GM19452 (cell line): ENCODE data around the gene TPGS1.

Source experiments
- ATAC-seq: cut with Tn5 transposase; IDR thresholded peaks from one replicate; pipeline ENCODE4 v1.9.1; 2021; ENCODE audit not compliant: unreplicated experiment

TPGS1 gene

DNA sequence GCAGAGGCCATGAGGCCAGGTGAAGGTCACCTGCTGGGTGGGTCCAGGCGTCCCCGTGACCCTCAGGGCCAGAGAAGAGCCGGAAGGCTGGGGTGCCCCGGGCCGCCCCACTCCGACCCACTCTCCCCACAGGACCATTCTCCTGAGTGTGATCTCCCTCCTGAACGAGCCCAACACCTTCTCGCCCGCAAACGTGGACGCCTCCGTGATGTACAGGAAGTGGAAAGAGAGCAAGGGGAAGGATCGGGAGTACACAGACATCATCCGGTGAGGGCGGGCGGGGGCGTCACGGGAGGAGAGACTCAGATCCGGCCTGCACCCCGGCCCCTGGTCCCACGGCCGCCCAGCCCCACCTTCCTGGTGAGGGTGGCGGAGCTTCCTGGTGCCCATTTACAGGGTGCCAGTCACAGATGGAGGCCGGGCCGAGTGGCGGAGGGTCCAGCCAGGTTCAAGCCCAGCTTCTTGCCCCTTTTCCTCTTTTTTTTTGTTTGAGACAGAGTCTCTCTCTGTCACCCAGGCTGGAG lies 29.6 kb downstream of the TPGS1 start:
- ATAC-seq, result no peak

DNA sequence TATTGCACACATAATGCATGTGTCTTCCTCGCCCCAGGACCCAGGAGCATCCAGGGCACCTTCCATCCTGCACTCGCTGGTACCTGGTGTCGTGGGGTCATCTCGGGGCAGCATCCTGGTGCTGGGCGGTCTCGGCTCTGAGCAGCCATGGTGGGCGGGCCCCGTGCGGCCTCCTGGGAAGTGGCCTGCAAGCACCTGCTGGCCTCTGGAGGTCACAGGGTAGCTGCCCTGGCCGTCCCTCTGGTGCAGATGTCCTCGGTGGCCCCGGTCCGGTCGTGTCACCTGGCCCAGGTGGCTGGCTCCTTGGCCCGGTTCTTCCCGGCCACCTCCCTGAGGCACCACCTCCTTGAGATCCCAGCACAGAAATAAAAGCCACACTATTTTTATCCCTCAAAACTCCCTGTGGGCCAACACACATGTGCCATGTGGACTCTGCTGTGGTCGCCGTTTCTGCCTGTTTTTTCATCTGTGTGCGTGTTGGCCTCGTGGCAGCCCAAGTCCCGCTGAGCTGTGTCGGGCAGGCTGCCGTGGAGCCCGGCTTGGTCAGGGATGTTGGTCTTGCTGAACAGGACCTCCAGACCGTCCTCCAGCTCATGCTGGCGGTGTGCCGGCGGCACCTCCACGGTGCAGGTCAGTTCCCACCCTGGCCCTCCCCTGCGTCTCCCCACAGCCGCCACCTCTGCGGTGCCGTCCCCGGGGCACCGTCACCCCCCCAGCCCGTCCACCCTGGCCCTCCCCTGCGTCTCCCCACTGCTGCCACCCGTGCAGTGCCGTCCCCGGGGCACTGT lies 31.5 kb downstream of the TPGS1 start:
- ATAC-seq, result no peak

DNA sequence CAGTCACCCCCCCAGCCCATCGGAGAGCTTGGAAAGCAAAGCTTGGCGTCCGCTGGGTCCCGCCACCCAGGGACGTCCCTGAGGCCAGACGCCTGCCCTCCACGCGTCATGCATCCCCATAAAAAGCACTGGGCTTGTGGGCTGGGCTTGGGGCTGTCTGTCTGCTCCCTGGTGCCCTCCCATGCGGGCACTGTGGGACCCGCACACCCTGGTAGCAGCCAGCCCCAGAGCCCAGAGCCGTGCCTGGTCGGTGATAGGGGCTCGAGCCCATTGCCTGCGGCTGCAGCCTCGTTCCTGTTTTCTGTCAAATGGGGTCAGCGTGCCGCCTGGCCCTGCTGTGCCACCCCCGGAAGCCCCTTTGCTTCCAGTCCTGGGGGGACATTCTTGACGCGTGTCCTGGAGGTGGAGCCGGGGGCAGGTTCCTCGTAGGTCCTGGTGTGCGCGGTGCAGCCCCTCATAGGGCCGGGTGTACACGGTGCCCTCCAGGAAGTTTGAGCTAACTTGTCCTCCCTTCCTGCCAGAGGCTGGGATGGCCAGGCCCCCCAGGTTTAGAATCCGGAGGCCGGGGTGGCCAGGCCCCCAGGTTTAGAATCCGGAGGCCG lies 32.2 kb downstream of the TPGS1 start:
- no peak for ATAC-seq

DNA sequence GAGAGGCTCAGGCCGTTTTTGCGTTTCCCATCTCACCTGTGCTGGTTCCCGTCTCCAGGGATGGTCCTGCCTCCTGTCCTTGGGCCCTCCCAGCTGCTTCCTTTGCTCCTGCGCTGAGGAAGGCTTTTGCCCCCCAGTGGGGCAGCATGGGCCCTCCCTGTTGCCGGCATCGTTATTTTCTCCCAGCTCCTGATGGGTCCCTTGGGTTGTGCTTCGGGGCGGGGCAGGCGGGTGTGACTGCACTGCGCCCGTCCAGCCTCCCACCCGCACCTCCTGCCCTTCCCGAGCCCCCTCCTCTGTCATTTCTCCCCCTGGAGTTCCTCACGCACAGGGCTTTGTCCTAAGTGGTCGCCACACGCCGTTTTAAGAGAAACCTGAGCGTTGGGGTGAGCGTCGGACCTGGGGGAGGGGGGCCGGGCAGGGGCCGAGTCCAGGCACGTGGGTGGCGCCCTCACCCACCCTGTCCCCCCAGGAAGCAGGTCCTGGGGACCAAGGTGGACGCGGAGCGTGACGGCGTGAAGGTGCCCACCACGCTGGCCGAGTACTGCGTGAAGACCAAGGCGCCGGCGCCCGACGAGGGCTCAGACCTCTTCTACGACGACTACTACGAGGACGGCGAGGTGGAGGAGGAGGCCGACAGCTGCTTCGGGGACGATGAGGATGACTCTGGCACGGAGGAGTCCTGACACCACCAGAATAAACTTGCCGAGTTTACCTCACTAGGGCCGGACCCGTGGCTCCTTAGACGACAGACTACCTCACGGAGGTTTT lies 33.8 kb downstream of the TPGS1 start:
- ATAC-seq, result no peak

DNA sequence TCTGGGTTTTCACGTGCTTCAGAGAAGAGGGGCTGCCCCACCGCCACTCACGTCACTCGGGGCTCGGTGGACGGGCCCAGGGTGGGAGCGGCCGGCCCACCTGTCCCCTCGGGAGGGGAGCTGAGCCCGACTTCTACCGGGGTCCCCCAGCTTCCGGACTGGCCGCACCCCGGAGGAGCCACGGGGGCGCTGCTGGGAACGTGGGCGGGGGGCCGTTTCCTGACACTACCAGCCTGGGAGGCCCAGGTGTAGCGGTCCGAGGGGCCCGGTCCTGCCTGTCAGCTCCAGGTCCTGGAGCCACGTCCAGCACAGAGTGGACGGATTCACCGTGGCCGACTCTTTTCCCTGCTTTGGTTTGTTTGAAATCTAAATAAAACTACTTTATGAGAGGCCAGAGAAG lies 34.4 kb downstream of the TPGS1 start:
- ATAC-seq, result no peak

DNA sequence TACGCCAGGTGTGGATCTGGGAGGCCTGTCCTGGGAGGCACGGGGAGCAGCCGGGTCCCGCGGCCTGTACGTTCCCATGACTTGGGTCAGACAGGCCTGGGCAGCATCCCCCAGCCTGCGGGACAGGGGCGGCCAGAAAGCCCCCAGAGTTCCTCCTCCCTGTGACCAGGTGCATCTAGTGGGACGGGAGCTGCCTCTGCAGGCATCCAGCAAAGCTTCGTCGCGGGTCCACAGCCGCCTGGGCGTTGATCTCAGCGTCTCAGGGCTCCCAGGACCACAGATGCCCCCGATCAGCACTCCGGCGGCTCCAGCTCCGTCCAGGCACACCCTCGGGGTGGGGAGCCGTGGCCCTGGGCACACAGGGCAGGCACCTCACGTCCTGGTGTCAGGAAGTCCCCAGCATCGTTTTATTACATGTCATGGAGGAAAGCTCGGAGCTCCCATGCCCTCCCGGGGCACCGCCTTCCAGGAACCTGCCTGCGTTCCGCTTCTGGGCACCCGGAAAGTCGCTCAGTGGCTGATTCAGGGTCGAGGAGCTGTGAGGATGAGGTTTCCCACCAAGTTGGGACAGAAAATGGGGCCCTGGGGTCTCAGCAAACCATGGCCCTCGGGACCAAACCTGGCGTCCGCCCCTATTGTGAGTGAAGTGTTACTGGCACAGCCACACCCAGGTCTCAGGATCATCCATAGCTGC lies 35.0 kb downstream of the TPGS1 start:
- no peak for ATAC-seq

DNA sequence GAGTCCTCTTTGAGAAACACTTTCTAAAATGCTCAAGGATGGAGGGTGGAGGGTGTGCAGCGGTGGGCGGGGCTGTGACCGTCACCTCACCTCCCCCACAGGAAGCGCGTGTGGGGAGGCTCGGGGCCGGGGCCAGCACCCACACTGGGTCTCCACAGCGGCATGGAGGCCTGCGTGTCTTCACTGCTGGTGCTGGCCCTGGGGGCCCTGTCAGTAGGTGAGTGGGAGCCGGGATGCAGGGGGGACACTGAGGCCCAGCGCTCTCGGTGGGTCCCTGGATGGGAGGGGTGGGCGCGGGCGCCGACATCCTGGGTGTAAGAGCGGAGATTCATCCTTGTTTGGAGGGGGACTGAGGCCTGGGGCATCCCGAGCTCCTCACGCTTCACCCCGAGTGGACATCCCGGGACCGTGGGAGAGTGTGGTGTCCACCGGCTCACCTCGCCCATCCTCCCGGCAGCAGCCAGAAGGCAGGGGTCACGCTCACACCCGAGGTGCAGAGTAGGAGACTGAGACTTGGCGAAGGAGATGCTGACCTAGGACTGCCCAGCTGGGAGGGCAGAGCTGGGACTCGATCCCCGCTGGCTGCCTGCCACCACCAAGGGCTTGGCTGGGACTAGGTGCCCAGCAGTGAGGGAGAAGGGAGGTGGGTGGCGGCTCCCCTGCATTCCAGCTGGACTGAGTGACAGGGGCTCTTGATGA lies 36.8 kb downstream of the TPGS1 start, which contains the start of gene GZMM:
TSS of gene GZMM (plus strand) at position 144 of the 699 bp plus-strand sequence. CDS start at position 163, 19 bp downstream.
- ATAC-seq, result no peak

DNA sequence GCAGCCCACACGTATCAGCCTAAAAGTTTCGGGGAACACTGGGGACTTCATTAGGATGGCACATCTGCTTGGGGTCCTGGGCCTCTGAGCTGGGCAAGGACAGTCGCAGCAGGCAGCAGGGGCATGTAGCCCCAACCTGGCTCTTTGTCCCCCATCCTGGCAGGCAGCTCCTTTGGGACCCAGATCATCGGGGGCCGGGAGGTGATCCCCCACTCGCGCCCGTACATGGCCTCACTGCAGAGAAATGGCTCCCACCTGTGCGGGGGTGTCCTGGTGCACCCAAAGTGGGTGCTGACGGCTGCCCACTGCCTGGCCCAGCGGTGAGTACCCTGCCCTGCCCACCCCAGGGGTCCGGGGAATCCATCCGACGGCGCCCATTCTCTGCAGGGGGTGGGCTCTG lies 39.8 kb downstream of the TPGS1 start:
- ATAC-seq, result no peak

DNA sequence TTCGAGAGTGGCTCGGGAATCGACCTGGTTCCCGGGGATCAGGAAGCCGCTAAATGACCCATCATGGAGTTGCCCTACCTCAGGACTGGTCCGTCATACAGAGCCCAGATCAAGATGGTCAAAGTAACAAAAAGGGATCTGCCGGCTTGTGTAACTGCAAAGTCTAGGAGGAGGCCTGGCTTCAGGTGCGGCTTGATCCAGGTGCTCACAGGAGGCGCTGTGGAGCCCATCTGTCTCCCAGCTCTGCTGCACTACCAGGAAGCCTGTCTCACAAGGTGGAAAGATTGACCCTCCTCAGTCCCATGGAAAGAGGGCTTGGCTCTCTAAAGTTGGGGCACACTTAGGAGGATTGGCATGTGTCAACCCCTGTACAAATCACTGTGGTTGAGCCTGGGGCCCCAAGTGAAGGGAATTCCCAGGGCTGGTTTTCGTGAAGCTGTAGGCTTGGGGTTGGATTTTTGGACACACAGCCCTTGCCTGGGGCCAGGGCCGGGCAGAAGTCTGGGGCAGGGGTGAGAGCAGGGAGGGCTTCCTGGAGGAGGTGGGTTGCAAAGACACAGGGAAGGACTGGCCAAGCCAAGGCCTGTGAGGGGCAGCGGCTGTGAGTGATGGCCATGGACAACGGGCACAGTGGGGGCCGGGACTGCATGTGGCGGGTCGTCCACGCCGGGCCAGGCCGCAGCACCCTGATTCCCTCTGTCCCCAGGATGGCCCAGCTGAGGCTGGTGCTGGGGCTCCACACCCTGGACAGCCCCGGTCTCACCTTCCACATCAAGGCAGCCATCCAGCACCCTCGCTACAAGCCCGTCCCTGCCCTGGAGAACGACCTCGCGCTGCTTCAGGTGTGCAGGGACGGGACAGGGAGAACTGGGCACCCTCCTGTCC lies 40.8 kb downstream of the TPGS1 start:
- ATAC-seq, result no peak

DNA sequence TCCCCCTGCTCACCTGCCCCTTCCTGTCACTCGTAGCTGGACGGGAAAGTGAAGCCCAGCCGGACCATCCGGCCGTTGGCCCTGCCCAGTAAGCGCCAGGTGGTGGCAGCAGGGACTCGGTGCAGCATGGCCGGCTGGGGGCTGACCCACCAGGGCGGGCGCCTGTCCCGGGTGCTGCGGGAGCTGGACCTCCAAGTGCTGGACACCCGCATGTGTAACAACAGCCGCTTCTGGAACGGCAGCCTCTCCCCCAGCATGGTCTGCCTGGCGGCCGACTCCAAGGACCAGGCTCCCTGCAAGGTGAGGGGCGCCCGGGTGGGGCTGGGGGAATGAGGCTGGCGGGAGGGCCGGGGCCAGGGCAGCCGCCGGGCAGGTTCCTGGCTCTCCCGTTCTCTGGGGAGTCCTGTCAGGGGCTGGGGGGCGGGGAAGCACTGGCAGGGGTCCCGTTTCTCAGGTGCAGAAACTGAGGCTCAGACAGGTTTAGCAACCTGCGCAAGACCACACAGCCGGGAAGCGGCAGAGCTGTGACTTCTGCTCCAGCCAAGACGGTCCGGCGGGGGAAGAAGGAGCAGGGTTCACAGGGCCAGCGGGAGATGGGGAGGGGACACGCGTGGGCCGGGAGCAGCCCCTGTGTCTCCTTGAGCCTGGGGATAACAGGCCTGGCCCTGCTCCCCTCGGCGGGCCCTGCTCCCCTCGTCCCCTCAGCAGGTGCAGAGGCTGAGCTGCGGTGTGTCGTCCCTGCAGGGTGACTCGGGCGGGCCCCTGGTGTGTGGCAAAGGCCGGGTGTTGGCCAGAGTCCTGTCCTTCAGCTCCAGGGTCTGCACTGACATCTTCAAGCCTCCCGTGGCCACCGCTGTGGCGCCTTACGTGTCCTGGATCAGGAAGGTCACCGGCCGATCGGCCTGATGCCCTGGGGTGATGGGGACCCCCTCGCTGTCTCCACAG lies 41.9 kb downstream of the TPGS1 start:
- ATAC-seq, result no peak

DNA sequence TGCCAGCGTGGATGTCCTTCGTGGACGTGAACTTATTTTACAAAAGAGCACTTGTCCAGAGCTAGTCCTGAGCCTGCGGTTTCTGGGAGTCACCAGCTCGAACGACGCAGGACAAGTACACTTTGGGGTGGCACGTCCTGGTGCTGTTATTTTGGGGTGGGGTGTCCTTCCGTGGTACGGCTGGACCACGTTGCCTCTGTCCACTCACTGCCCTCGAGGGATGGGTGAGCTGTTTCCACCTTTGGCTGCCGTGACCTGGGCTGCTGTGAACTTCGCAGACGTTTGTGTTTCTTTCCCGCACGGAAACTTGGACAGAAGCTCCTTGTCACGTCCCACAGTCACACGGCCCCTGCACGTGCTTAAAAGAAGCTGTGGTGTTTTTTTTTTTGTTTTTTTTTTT lies 47.5 kb downstream of the TPGS1 start:
- no peak for ATAC-seq

DNA sequence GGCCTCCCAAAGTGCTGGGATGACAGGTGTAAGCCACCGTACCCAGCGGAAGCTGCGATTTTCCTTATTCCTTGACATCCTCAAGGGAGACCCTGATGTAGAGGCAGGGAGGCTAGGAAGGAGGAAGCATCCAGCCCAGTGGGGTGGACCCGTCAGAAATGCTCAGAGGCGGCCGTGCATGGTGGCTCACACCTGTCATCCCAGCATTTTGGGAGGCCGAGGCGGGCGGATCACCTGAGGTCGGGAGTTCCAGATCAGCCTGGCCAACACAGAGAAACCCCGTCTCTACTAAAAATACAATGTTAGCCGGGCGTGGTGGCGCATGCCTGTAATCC lies 48.1 kb downstream of the TPGS1 start:
- ATAC-seq, result no peak

DNA sequence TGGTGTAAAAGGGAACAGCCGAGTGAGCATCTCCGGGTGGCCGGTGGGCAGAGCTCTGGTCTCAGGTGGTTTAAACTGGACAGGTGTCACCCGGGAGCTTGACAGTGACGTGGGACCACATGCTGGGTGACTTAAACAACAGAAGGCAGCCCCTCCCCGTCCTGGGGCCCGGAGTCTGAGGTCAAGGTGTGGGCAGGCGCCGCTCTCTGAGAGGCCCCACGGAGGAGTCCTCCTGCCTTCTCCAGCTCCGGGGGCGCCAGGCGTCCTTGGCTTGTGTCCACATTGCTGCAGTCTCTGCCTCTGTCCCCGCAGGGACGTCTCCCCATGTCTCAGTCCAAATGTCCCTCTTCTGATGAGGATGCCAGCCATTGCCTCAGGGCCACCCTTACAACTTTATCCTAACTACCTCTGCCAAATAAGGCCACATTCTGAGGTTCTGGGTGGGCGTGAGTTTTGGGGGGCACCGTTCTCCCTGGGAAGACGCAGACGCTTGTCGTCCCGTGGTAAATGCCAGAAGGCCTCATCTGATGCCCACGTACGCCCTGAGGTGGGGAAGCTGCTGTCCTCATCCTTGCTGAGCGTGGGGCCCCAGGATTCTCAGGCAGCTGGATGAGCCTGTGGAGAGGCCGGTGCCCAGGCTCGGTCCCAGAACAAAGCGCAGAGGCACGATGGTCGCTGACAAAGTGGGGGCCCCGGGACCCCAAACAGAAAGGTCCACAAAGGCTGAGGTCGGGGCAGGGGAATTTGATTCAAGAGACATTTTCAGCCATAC lies 49.5 kb downstream of the TPGS1 start:
- no peak for ATAC-seq

DNA sequence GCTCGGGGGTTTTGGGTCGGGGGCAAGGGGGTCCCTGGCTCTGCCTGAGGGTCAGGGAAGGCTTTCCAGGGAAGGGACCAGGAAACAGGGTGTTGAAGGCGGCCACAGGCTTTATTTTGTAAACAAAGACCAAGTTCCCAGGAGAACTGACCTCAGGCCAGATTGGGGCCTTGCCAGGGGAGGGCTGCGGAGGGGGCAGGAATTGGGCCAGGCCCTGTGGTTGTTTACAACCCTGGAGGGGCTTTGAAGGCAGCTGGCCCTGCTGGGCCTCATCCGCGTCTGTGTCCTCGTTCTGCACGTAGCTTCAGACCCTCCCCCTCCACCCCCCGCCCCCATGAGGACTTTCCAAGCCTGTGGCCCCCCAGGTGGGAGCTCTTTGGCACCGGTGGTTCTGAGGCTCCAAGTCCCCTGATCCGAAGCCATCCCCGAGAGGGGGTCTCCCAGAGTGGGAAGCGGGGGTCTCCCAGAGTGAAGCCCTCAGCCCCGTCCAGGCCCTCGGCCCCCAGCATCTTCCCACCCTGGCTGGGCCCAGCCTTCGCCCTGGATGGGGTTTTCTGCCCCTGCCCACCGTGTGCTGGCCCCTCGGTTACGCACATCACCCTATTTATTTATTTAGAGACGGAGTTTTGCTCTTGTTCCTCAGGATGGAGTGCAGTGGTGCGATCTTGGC lies 51.6 kb downstream of the TPGS1 start:
- no peak for ATAC-seq

DNA sequence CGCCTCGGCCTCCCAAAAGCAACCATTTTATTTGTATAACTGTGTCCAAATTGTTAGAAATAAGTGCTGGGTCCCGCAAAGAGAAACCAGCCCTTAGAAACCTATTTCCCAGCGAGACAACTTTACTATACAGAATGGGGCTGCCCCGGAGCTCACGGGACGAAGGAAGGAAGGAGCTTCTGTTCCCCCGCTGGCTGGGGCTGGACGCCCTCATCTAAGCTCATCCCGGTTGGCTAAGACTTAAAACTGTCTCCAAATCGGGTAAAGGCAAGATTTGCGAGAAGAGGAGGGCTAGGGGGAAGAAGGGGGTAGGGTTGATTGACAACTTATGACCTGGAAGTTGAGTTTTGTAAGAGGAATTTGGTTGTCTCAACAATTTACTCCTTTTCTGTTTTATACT lies 52.8 kb downstream of the TPGS1 start:
- no peak for ATAC-seq

DNA sequence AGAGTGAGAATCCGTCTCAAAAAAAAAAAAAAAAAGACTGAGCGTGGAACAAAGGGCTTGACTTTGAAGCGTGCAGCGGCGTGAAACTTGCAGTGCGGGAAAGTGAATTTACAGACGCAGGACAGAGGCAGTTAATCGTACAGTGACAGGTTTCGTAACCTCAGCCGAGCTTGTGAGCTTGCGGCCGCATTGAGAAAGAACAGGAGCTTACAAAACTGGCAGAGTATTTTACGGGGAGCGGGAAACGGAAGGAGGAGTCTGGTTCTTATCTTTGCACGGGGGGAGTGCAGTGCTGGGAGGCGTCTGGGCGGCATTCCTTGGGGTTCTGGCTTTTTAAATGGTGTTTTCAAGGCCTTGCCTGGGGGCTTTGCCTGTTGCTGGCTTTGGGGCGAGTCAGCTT lies 59.1 kb downstream of the TPGS1 start:
- ATAC-seq, result no peak

DNA sequence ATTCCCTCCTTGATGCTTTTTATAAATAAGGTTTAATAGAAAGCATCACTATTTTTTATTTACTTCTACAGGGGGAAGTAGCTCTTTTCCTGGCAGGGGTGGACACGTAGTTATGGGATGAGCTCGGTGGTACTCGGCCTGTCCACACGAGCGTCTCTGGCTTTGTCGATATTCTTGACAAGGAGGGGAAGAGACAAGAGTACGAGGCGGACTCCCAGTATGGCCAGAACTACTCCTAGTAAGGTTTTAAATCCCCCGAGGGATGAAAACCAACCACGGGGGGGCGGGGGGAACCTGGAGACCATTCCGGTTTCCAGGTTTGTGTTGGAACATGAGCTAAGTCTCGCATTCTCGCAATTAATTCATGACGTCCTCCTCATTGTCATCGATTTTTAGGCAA lies 59.5 kb downstream of the TPGS1 start:
- no peak for ATAC-seq
